ENCODE results near the gene GATC. TPM values are rescaled to one million over a fixed set of nuclear protein-coding genes. Genes with fewer than 3 reads are reported as not detected.
A peak's percentile ranks its signal among the peaks of the same experiment; 100 is the strongest.
"Not testable (repeated sequence)": the region's sequence is repeated elsewhere in the genome, so short reads cannot be mapped to it uniquely, and the experiment has no call there.

Gene GATC
- total RNA-seq, 1 experiment from 2014 or later, result 20.9 TPM

- no peak for DNase-seq (ENCODE audit: low read depth)
Measured at GRCh38 chr12:120468821-120469449, 22.7 kb downstream of the GATC start.

- peak; percentile 90 for DNase-seq (ENCODE audit: low read depth)
Measured at GRCh38 chr12:120469450-120470149, 23.4 kb downstream of the GATC start, which contains the start of gene SRSF9. Gene SRSF9 (minus strand): TSS chr12:120469748. CDS start chr12:120469609, 139 bp downstream.

DNA sequence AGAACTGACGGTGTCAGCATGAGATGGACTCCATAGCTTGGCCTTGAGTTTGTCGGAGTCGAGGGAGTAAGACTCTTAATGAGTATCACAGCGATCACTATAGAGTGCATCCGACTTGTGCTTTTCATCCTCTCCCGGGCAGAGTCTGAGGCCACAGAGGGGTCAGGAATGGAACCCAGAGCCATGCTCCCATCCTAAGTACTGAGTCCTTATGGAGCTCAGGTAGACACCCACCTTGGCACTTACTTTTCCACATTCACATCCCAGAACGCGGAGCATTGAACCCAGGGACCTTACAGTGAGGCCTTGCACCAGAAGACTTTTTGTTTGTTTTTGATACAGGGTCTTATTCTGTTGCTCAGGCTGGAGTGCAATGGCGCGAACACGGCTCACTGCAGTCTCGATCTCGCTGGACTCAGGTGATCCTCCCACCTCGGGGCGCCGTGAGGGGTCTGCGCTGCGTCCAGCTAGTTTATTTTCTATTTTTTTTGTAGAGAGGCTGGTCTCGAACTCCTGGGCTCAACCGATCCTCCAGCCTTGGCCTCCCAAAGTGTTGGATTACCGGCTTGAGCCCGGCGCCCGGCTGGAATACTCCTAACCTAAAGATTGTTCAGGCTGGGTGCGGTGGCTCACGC is 24.0 kb downstream of the GATC start:
- no peak for DNase-seq (ENCODE audit: low read depth)

DNA sequence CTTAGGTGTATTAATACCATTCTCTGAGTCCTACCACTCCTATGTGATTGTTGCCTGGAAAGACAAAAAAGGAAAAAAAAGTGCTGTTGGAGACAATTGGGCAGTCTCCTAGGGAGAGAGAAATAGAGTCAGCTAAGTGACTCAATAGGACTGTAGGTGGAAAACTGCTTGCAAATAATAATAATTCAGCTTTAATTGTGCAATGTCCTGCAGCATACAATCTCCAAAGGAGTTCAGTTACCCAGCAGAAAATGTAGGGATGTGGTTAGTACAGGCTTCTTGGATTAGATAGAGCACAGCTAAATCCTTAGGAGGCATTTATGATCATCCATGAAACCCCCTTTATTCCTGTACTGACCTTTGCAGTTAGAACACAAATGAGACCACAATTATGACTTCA is 26.3 kb downstream of the GATC start:
- DNase-seq (ENCODE audit: low read depth), result no peak

DNA sequence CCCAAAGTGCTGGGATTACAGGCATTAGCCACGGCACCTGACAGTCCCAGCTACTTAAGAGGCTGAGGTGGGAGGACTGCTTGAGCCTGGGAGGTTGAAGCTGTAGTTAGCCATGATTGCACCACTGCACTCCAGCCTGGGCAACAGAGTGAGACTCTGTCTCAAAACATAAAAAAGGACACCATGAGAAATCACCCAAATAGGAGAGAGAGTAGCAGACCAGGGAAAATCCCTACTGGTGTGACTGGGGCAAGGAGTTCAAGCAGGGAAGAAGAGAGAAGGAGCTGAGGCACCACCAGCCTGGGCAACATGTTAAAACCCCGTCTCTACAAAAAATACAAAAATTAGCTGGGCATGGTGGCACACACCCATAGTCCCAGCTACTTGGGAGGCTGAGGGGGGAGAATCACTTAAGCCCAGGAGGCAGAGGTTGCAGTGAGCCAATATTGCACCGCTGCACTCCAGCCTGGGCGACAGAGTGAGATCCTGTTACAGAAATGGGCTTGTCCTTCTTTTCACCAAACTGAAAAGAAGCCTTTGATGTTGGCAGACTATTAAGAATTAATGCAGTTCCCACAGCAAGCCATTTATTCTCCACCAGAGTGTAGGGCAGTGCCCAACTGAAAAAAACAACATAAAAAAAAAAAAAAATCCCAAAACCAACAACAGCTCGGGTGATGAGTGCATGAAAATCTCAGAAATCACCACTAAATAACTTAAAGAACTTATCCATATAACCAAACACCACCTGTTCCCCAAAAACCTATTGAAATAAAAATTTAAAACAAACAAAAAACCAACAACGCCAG is 27.8 kb downstream of the GATC start:
- no peak for DNase-seq (ENCODE audit: low read depth)

- peak; percentile 92 for DNase-seq (ENCODE audit: low read depth)
Measured at GRCh38 chr12:120474616-120474960, 28.3 kb downstream of the GATC start.

- no peak for DNase-seq (ENCODE audit: low read depth)
Measured at GRCh38 chr12:120475643-120476042, 29.4 kb downstream of the GATC start.

DNA sequence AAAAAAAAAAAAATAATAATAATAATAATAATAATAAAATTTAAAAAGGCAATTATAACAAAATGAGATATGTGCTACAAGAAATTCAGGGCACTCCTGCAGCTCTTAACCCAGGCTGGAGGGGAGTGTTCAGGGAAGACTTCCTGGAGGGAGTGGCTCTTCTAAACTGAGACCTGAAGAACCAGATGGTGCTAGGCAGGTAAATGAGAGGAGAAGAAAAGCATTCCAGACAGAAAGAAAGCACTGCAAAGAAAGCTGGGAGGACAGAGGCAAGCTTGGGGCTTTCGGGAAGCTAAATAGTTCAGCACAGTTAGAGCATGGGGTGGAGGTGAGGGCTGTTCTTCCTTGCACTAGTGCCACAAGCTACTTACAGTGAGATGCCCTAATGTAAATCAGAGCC is 33.2 kb downstream of the GATC start:
- DNase-seq (ENCODE audit: low read depth), result no peak

DNA sequence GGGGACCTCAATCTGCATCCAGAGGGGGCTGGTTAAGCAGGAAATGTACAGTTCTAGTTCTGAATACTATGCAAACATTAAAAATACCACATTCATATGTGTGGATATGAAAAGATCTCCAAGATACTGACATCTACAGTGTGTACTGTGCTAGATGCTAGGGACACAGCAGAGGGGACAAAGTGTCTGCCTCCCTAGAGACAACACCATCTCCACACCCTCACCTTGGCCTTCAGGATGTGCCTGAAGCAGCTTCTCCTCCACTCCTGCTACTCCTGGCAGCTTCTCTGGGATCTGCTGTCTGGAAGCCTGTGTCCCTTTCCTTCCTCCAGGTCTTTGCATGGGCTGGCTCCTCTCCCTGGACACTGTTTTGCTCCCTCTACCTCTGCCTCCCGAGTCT is 34.0 kb downstream of the GATC start:
- DNase-seq (ENCODE audit: low read depth), result no peak

- no peak for DNase-seq (ENCODE audit: low read depth)
Measured at GRCh38 chr12:120481022-120481767, 35.0 kb downstream of the GATC start.

- no peak for DNase-seq (ENCODE audit: low read depth)
Measured at GRCh38 chr12:120483621-120484020, 37.4 kb downstream of the GATC start.

DNA sequence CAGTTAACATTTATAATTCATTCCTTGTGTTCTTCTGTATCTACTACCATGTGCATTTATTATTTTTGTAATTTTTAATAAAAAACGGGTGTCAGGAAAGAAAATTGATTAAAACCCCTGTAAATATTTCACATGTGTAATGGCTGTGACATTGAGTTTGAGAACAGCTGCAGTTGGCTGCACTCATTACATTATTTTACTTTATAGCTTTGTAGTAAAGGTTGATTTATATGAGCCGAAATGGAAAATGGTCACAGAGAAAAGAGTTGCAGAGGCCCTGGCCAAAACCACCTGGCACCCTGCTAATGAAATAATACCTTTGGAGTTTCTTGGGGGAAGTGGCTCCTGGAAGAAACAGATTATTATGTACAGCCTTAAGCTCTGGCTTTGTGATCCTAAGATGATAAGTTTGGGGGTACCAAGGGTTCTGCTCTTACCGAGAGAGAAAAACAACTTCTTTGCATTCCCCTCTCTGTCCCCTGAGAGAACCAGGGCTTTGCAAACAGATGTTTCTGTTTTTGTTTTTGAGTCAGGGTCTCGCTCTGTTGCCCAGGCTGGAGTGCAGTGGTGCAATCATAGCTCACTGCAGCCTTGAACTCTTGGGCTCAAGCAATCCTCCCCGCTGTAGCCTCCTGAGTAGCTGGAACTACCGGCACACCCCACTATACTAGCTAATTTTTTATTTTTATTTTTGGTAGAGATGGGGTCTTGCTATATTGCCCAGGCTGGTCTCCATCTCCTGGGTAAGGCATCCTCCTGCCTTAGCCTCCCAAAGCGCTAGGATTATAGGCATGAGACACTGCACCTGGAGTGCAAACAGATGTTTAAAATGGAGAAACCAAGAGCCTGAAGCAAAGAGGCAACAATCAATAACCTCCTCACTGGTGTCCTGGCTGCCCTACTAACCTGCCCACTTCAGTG is 40.0 kb downstream of the GATC start:
- DNase-seq (ENCODE audit: low read depth), result no peak

DNA sequence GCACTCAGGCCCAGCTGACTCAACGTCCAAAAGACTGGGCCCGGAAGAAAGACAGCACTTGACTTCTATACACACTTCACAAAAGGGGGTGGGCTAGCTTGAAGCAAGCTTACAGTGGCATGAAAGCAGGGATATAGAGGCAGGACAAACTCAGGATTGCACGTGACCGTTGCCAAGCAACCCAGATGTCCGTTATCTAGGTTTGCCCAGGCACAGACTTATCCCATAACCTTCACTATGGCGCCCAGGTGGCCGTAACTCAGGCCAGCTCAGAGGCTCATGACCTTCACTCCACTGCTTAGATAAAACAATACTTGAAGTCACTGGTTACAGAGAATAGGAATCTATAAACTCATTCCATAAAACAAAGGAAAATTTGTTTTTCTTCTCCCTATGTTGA is 41.3 kb downstream of the GATC start:
- not testable (repeated sequence) for DNase-seq (ENCODE audit: low read depth)

DNA sequence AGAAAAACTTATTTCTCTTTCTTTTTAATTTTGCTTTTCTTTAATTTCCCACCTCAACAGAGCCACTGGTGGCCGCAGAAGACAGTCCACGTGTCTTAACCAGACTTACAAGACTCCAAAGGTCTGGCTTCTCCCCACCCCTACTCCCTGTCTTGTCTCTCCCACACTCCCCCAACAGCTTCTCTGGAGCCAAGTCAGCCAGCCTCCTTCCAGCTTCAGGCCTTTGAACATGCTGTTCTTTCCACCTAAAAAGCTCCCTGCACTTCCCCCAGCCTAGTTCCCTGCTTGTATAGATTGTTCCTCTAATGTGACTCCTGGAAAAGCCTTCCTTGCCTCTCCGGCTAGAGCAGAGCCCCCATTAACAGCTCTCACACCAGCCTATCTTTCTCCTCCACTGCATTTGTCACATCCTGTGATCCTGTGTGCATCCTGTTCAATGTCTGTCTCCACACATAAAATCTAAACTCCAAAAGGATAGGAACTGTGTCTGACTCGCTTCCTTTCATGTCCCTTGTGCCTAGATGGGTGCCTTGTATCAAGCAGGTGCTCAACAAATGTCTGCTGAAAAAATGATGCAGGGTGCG is 41.9 kb downstream of the GATC start:
- DNase-seq (ENCODE audit: low read depth), result no peak

DNA sequence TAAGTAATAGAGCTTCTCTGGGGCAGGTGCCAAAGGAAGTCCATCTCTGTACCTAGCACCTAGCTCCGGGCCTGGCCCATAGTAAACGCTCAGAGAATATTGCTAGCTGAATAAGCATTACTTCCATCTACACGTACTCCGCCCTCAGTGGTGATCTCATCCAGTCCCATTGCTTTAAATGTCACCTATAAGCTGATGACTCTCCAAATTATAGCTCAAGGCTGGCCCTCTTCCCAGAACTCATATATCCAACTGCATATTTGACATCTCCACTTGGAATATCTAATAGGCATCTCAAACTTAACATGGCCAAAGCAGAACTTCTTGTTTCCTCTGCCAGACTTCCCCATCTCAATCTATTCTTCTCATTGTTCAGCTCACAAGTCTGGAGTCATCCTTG is 42.8 kb downstream of the GATC start:
- no peak for DNase-seq (ENCODE audit: low read depth)

GRCh38 chr12:120490325-120490724 is 44.1 kb downstream of the GATC start:
- DNase-seq (ENCODE audit: low read depth), result no peak

DNA sequence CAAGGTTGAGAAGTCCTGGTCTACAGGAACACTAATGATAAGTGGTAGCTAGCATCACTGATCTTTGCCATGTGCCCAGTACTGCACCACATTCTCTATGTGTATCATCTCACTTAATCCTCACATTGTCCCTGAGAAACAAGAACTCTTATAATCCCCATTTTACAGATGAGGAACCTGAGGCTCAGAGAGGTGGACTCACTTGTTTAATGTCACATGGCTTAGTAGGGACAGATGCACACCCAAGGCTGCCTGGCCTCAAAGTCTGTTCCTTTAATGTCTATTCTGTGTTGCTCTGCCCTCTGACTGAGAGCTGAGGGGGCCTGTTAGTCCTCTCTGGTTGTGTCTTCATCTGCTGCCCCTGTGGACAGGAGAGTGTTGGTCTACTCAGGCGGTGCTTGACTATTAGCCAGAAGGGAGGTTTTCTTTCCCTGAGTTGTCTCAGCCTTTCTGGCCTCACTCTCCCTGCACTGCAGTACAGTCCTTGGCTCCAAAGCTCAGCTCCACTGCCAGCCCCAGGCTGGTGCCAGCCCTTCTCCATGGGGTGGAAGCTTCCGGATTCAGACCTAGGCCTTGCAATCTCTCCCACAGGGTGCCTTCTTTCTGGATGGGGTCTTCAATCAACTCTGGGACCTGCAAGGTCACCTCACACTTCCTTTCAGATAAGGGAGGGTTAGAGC is 44.7 kb downstream of the GATC start:
- no peak for DNase-seq (ENCODE audit: low read depth)

GRCh38 chr12:120495186-120495730 is 49.0 kb downstream of the GATC start:
- no peak for DNase-seq (ENCODE audit: low read depth)

Data from HT1080 (cell line).